Lower lobe of right lung (tissue), 2 donors: ENCODE results near the gene CGB5. TPM values are rescaled to one million over a fixed set of nuclear protein-coding genes. Genes with fewer than 3 reads are reported as not detected.
A peak's percentile ranks its signal among the peaks of the same experiment; 100 is the strongest.
"Not testable (repeated sequence)": the region's sequence is repeated elsewhere in the genome, so short reads cannot be mapped to it uniquely, and the experiment has no call there.

Source experiments
- ATAC-seq, 2 donors: fragments of 200-7000 bp; cut with Tn5 transposase; one replicate each; pipeline ENCODE4 v1.9.1; 2020 to 2022; ENCODE audit warnings: mild to moderate bottlenecking in 2 of 2, moderate library complexity in 2 of 2
- DNase-seq: peaks from one replicate; pipeline ENCODE4 v3.0.0-alpha.2; 2020
- H3K27ac ChIP-seq: fragments of 200-600 bp; one replicate; pipeline ENCODE4 v1.8.0; 2022
- H3K27me3 ChIP-seq: fragments of 200-600 bp; one replicate; pipeline ENCODE4 v1.8.0; 2022; ENCODE audit warnings: low read depth
- H3K36me3 ChIP-seq: fragments of 200-600 bp; one replicate; pipeline ENCODE4 v1.8.0; 2022; ENCODE audit warnings: mild to moderate bottlenecking
- H3K4me1 ChIP-seq: fragments of 200-600 bp; one replicate; pipeline ENCODE4 v1.8.0; 2022
- H3K4me3 ChIP-seq: fragments of 200-600 bp; one replicate; pipeline ENCODE4 v1.8.0; 2022; ENCODE audit warnings: mild to moderate bottlenecking
- H3K9me3 ChIP-seq: fragments of 200-600 bp; one replicate; pipeline ENCODE4 v1.8.0; 2022
- CTCF ChIP-seq: fragments of 200-600 bp; IDR thresholded peaks from one replicate; pipeline ENCODE4 v1.8.0; 2022; ENCODE audit warnings: antibody characterized with exemption, mild to moderate bottlenecking
- intact Hi-C: fragments of 100-400 bp; cut with DNase I; formaldehyde crosslinking; loops from one replicate; pipeline ENCODE4 v1.11.0; 2022
- total RNA-seq: library from RNA; stranded (reverse); fragmentation: NEBNext Ultra II Directional; extraction: Animal tissue kit (Norgen Biotek cat#: 25700); gene quantifications from one replicate; pipeline ENCODE4 v1.2.1, GENCODE V29; 2021
- donor health status: DM: no; HTN: yes; CAD: no; lungs with severe emphysema.

Gene CGB5
- total RNA-seq, 1 donor from 2014 or later, result not detected

- Histone ChIP-seq H3K9me3 (no peaks in the 10 kb centered on the region), H3K27me3 (no peaks in the 10 kb centered on the region), H3K4me3 (no peak overlapping the region), H3K27ac (no peak overlapping the region), H3K4me1 (peaks cover 21% of the 10 kb centered on the region), H3K36me3 (peaks cover 45% of the 10 kb centered on the region)
- no peak for DNase-seq
- ATAC-seq, result no peak
- TF ChIP-seq CTCF, result no peak
- intact Hi-C loops, result no loop called here
Observed at GRCh38 chr19:49014870-49015255, 28.8 kb upstream of the CGB5 start.

GRCh38 chr19:49016067-49016839 lies 27.4 kb upstream of the CGB5 start:
- TF ChIP-seq CTCF, result no peak
- no peak for DNase-seq
- H3K9me3 ChIP-seq, result no peaks in the 10 kb centered on the region
- intact Hi-C loops, result no loop called here
- H3K4me1 ChIP-seq, result peaks cover 21% of the 10 kb centered on the region
- H3K4me3 ChIP-seq, result no peak overlapping the region
- ATAC-seq, result no peak
- H3K27ac ChIP-seq, result no peak overlapping the region
- peaks cover 7% of the 10 kb centered on the region for H3K27me3 ChIP-seq
- peaks cover 34% of the 10 kb centered on the region for H3K36me3 ChIP-seq

- Histone ChIP-seq H3K4me3 (peak within 1 kb of the TSS; percentile 54), H3K27me3 (peaks cover 7% of the 10 kb centered on the region), H3K4me1 (peaks cover 21% of the 10 kb centered on the region), H3K9me3 (no peaks in the 10 kb centered on the region), H3K36me3 (peaks cover 25% of the 10 kb centered on the region), H3K27ac (no peak within 1 kb of the TSS)
- intact Hi-C loops, result no loop called here
- TF ChIP-seq CTCF, result no peak
- ATAC-seq, result no peak
- DNase-seq, result no peak
Observed at GRCh38 chr19:49017041-49017665, 26.5 kb upstream of the CGB5 start, which contains the start of gene LHB. Gene LHB, minus strand, starts transcription at chr19:49017091. Its CDS starts 10 bp downstream, at chr19:49017081.

GRCh38 chr19:49017666-49018351 lies 25.8 kb upstream of the CGB5 start:
- Histone ChIP-seq H3K27ac (no peak overlapping the region), H3K27me3 (peaks cover 7% of the 10 kb centered on the region), H3K4me3 (peak overlapping the region; percentile 54), H3K4me1 (peaks cover 21% of the 10 kb centered on the region), H3K9me3 (no peaks in the 10 kb centered on the region), H3K36me3 (peaks cover 20% of the 10 kb centered on the region)
- peak; percentile 73 to 80 for ATAC-seq
- DNase-seq, result peak; percentile 67
- intact Hi-C loops, result no loop called here
- peak; percentile 68 for TF ChIP-seq CTCF

- DNase-seq (peak; percentile 58), ATAC-seq (peak; percentile 14 to 42)
- H3K4me3 ChIP-seq, result peak overlapping the region; percentile 54
- peaks cover 21% of the 10 kb centered on the region for H3K4me1 ChIP-seq
- H3K27ac ChIP-seq, H3K27me3 ChIP-seq, intact Hi-C loops, H3K9me3 ChIP-seq: not testable (repeated sequence)
- peaks cover 17% of the 10 kb centered on the region for H3K36me3 ChIP-seq
Observed at GRCh38 chr19:49018388-49019241, 25.0 kb upstream of the CGB5 start.
